Skeletal muscle tissue (tissue), 4 donors: Measurements from ENCODE around the gene POLR2J. TPM values are rescaled to one million over a fixed set of nuclear protein-coding genes. Genes with fewer than 3 reads are reported as not detected.
A peak's percentile ranks its signal among the peaks of the same experiment; 100 is the strongest.
"Not testable (repeated sequence)": the region's sequence is repeated elsewhere in the genome, so short reads cannot be mapped to it uniquely, and the experiment has no call there.

ENCODE experiments used
- H3K27ac ChIP-seq: one replicate; pipeline ENCODE4 v1.7.0; 2013; ENCODE audit warnings: mild to moderate bottlenecking, low read depth, low read length, inconsistent platforms
- H3K27me3 ChIP-seq, 3 donors: one replicate each; pipeline ENCODE4 v1.7.0; 2013; ENCODE audit warnings: low read length in 3 of 3; ENCODE audit not compliant: control insufficient read depth in 3 of 3, insufficient read depth in 3 of 3
- H3K36me3 ChIP-seq, 3 donors: one replicate each; pipeline ENCODE4 v1.7.0; 2013; ENCODE audit warnings: low read length in 3 of 3; ENCODE audit not compliant: control insufficient read depth in 3 of 3, insufficient read depth in 3 of 3
- H3K4me1 ChIP-seq, 3 donors: one replicate each; pipeline ENCODE4 v1.7.0; 2013; ENCODE audit warnings: low read length in 3 of 3, mild to moderate bottlenecking in 3 of 3; ENCODE audit not compliant: control insufficient read depth in 3 of 3, insufficient read depth in 3 of 3
- H3K4me3 ChIP-seq, 3 donors: one replicate each; pipeline ENCODE4 v1.7.0; 2013; ENCODE audit warnings: low read length in 3 of 3
- H3K9ac ChIP-seq, 3 donors: one replicate each; pipeline ENCODE4 v1.7.0; 2013; ENCODE audit warnings: low read length in 3 of 3, mild to moderate bottlenecking in 3 of 3, moderate library complexity in 2 of 3, low read depth in 1 of 3
- H3K9me3 ChIP-seq, 3 donors: one replicate each; pipeline ENCODE4 v1.7.0; 2013; ENCODE audit warnings: low read length in 3 of 3; ENCODE audit not compliant: control insufficient read depth in 3 of 3
- total RNA-seq: library from RNA; depleted of rRNA; stranded (reverse); fragments of >200 nt; gene quantifications from one replicate; pipeline ENCODE4 v1.2.3, GENCODE V29; 2014
- donor health status: Osteomylitis.

Gene POLR2J
- 19.8 TPM for total RNA-seq

DNA sequence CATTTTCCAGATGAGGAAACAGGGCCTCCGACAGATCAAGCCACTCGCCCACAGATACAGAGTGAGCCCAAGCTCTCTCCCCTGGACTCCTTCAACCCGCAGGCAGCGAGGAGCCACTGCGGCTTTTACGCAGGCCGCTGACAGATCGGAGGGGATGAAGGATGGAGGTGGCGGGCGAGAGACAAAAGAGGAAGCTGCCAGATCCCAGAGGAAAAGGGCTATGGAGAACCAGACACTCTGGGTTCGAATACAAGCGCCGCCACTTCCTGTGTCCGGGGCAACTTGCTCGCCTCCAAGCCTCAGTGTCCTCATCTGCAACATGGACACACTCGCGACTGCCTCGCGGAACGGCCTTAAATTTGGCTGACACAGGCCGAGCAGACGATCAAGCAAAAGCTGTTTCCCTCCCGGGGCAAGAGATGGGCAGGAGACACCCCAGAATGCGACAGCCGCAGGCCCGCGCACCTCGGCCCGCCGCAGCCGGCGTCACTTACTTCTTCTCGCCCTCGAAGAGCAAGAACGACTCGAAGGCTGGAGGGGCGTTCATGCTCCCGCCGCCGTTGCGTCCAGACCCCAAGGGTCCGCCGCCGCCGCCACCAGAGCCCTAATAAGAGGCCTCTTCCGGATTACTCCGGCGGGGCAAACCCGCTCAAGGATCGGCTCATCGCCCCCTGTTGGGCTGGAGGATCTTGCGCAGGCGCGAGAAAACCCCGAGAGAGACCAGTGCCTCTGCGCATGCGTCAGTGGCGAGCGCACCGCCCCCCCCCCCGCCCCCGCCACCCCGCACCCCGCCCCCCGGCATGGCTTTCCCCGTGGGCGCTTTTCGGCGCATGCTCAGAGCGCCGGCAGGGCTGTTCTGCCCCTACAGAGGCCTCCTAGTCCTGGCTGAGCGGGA, at the start of gene POLR2J:
Gene POLR2J, minus strand, starts transcription at position 609 of the 895 bp plus-strand sequence. Its CDS starts 62 bp downstream, at position 547.
- not testable (repeated sequence) for H3K4me1 ChIP-seq, H3K36me3 ChIP-seq, H3K27ac ChIP-seq, H3K9me3 ChIP-seq, H3K27me3 ChIP-seq, H3K4me3 ChIP-seq
- H3K9ac ChIP-seq, result peak within 1 kb of the TSS in 1 of 3 donors; percentile 45

DNA sequence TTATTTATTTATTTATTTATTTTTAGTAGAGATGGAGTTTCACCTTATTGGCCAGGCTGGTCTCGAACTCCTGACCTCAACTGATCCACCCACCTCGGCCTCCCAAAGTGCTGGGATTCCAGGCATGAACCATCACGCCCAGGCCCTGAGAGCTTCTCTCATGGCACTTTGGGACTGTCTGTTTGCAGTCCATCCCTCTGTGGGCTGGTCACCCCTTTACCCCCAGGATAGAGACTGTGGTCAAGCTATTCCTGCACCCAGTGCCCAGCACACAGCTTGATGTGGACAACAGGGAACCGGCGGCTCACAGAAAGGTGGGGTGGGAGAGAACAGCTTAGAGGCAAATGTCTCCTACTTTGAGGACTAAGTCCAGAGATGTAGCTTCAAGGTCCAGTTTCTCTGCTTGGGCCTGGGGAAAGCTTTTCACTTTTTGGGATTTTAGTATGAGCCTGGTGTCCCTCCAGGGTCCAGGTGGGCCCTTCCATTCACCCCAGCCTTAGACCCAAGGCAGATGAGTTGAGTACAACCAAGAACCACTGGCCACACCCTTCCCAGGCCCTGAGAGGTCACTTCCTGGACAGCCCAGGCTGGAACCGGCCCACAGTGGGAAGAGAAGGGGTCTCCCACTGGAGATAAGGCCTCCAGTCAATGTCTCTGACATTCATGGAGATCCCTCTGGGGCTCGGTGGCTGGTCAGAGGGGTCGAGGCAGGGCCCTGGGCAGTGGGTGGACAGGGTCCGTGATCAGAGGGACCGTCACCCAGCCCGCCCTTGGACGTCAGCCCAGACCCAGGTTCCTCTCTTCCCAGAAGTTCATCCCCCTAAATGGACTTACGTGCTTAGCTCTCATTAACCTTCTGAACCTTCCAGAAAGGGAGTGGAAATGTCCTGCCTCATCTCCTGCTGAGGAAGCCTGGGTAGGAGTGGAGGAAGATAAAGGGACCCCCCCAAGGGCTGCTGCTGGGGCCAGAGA, 49.4 kb upstream of the POLR2J start:
- not testable (repeated sequence) for H3K36me3 ChIP-seq, H3K4me1 ChIP-seq, H3K27me3 ChIP-seq, H3K9me3 ChIP-seq, H3K9ac ChIP-seq, H3K27ac ChIP-seq, H3K4me3 ChIP-seq

DNA sequence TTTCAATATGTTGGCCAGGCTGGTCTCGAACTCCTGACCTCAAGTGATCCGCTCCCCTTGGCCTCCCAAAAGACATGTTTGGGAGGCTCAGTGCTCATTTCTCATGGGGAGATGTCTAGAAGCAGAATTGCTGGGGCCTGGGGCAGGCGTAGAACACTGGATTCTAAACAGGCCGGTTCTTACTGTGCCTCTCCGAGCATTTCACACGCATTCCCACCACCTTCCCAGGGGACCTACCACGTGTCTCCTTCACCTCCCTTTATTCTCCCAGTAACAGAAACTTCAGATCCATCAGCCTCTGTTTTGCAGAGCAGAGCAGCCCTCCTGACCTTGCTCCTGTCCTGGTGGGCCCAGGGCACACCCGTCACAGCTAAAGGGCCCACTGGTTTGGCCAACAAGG, 48.5 kb upstream of the POLR2J start:
- not testable (repeated sequence) for H3K4me1 ChIP-seq, H3K36me3 ChIP-seq, H3K9me3 ChIP-seq, H3K27ac ChIP-seq, H3K4me3 ChIP-seq, H3K9ac ChIP-seq, H3K27me3 ChIP-seq

DNA sequence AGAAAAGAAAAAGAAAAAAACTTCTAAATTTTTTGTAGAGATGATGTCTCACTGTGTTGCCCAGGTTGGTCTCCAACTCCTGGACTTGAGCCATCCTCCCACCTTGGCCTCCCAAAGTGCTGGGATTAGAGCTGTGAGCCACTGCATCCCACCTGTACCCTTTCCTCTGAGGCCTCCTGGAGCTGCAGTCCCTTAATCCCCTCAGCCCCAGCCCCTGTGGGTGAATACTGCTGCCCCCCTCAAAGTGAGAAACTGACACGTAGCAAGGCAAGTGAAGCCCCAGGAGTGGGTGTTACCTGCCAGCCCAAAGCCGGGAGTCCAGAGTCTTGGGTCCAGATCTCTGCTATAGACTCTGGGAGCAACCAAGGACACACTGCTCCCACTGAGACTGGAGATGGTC, 46.1 kb upstream of the POLR2J start:
- not testable (repeated sequence) for H3K27me3 ChIP-seq, H3K36me3 ChIP-seq, H3K27ac ChIP-seq, H3K9ac ChIP-seq, H3K4me1 ChIP-seq, H3K9me3 ChIP-seq, H3K4me3 ChIP-seq

DNA sequence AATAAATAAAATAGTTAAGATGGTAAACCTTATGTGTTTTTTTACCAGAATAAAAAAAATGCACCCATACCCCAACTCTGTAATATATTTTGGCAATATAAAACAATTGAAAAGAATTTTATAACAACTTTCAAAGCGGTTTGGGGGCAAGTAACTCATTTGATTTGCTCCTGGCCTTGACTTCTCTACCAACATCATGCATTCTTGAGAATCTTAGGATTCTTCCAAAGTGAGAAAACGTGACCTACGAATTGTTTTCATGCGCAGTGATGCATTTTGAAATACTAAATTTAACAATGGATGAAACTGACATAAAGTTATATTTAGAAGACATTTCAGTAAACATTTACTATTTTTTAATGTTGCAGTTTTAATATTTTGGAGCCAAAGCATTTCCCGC, 42.1 kb upstream of the POLR2J start:
- not testable (repeated sequence) for H3K27ac ChIP-seq, H3K27me3 ChIP-seq, H3K36me3 ChIP-seq, H3K9me3 ChIP-seq, H3K4me3 ChIP-seq, H3K9ac ChIP-seq, H3K4me1 ChIP-seq

DNA sequence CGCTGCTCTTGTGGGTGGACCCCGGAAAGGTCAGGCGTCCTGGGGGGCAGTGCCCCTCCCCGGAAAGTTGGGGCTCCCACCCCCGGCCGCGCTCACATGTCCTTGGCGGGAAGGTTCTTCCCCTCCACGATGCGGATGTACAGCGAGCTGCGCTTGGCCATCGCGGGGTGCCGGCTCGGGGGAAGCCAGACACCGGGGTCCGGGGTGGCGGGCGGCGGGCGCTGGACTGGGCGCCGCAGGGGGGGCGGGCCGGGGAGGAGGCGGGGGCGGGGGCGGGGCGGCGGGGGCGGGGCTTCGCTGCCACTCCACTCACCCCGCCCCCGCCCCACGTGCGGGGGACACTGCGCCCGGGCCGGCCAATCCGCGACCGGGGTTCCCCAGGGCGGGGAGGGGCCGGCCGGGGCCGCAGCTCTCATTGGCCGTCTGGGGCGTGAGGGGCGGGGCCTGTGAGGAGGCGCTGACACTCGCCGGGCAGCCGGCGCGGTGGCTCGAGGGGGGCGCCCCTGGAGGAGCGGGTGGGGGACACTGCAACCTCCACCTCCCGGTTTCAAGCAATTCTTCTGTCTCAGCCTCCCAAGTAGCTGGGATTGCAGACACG, 38.9 kb upstream of the POLR2J start, which contains the start of gene RASA4B:
Gene RASA4B, minus strand, starts transcription at position 228 of the 598 bp plus-strand sequence. Its CDS starts 67 bp downstream, at position 161.
- H3K27me3 ChIP-seq, H3K36me3 ChIP-seq, H3K4me3 ChIP-seq, H3K27ac ChIP-seq, H3K9me3 ChIP-seq, H3K4me1 ChIP-seq, H3K9ac ChIP-seq: not testable (repeated sequence)

DNA sequence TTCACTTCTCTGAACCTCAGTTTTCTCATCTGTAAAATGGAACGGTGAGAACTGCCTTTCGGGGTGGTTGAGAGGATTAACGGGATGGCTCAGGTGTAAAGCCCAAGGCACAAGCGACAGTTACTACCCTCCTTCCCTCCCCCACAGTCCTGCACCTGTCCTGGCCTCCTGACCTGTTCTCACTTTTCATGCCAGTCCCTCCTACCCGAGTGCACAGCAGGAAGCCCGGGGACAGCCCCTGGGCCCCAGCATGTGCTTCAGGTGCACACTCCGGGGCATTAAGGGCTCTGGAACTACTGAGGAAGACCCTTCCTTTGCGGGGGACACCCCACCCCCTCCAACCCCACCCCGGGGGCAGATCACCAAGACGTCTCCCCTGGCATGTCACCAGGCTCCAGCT, 38.2 kb upstream of the POLR2J start:
- not testable (repeated sequence) for H3K36me3 ChIP-seq, H3K9ac ChIP-seq, H3K9me3 ChIP-seq, H3K4me3 ChIP-seq, H3K27ac ChIP-seq, H3K4me1 ChIP-seq, H3K27me3 ChIP-seq

DNA sequence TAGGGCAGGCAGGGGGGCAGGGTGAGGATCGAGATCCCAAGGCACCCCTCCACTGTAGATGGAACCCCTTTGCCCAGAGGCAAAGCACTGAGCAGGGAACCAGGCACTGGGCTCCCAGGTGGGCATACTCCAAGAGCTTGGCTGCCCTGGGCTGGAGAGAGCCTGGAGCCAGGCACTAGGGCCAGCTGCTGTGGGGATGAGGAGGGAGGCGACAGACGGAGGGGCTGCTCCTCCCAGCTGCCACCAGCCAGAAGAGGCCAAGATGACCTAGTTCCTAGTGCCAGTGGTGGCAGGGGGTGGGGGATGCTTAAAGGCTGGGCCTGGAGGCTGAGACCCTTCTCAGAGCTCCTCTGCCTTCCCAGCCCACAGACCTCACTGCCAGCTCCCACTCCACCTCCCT, 37.2 kb upstream of the POLR2J start:
- H3K36me3 ChIP-seq, H3K4me3 ChIP-seq, H3K9me3 ChIP-seq, H3K27ac ChIP-seq, H3K27me3 ChIP-seq, H3K4me1 ChIP-seq, H3K9ac ChIP-seq: not testable (repeated sequence)

DNA sequence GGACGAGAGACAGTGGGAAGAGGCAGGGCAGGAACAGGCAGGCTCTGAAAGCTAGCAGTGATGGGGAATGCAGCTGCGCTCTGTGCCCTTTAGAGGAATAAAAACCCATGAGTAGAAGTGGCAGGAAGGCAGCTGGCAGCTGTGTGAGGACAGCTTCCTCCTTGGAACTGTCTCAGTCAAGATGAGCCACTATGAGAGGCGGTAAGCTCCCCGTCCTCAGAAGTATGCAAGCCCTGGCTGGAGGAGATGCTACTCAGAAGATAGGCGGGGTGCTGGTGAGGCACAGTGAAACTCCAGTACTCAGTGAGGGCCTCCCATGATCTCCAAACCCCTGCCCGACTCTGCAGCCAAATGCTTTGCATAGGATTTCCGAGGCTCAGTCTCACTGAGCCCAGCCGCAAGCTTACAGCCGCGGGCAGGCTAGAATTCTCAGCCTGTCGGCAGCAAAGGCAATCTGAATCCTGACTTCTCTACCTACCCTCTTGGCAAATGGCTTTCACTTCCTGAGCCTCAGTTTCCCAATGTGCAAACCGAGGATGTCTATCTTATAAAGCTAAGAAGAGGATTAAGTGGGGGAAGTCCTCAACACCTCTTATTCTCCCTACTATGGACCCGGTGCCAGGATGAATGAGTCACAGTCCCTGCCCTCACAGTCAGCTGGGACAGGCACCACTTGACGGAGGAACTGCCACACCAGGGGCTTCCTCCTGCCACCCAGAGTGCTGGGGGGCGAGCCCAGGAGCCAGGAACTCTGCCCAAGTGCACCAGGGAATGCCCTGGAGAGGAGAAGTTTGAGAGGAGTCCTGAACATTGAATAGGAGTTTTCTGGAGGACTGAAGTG, 36.4 kb upstream of the POLR2J start:
- not testable (repeated sequence) for H3K27ac ChIP-seq, H3K9me3 ChIP-seq, H3K9ac ChIP-seq, H3K4me3 ChIP-seq, H3K4me1 ChIP-seq, H3K36me3 ChIP-seq, H3K27me3 ChIP-seq
